T-helper 2 cell treated with Interferon-gamma antibody and Interleukin-4, amounts not matched to agents 100 ng/mL and 5 ng/mL, for 36 hours (primary cell): ENCODE results near the gene ZNF414. TPM values are rescaled to one million over a fixed set of nuclear protein-coding genes. Genes with fewer than 3 reads are reported as not detected.

ENCODE experiments used
- intact Hi-C: fragments of 100-400 bp; cut with micrococcal nuclease; formaldehyde crosslinking; loops from one replicate; pipeline ENCODE4 v1.15.1; 2023
- total RNA-seq: library from RNA; stranded (reverse); gene quantifications from 2 replicates; pipeline ENCODE4 v1.2.3, GENCODE V29; 2022

The ZNF414 gene
- total RNA-seq, 1 donor from 2014 or later = 32.7 TPM

- intact Hi-C loops = loop anchor here (1.0 kb wide), 1 partner anchor 30 kb away; no protein-coding TSS in a partner anchor
Observed at GRCh38 chr19:8517551-8518442, 3.8 kb upstream of the ZNF414 start.

- intact Hi-C loops = loop anchor here (1.0 to 2.0 kb wide), 2 partner anchors 54 to 125 kb away; partner anchors contain the start of gene RAB11B
Observed at GRCh38 chr19:8515317-8515716, 1.4 kb upstream of the ZNF414 start.

GRCh38 chr19:8514505-8515009 is 590 bp upstream of the ZNF414 start:
- intact Hi-C loops = loop anchor here (1.0 to 2.0 kb wide), 2 partner anchors 55 to 124 kb away; partner anchors contain the start of gene RAB11B

- intact Hi-C loops = loop anchor here (1.0 kb wide), 2 partner anchors 69 to 100 kb away; partner anchors contain the start of genes HNRNPM and MARCHF2
Observed at GRCh38 chr19:8513036-8513686, 806 bp downstream of the ZNF414 start.

GRCh38 chr19:8512115-8512967 is 1.6 kb downstream of the ZNF414 start:
- intact Hi-C loops = no loop called here

- intact Hi-C loops = no loop called here
Observed at GRCh38 chr19:8511573-8512101, 2.3 kb downstream of the ZNF414 start.

GRCh38 chr19:8510589-8511115 is 3.3 kb downstream of the ZNF414 start:
- intact Hi-C loops = no loop called here

- intact Hi-C loops = no loop called here
Observed at GRCh38 chr19:8506402-8506957, 7.5 kb downstream of the ZNF414 start.

- intact Hi-C loops = no loop called here
Observed at GRCh38 chr19:8505680-8506401, 8.1 kb downstream of the ZNF414 start.

- intact Hi-C loops = no loop called here
Observed at GRCh38 chr19:8504919-8505318, 9.0 kb downstream of the ZNF414 start.

GRCh38 chr19:8504171-8504570 is 9.8 kb downstream of the ZNF414 start:
- intact Hi-C loops = no loop called here

GRCh38 chr19:8503510-8503909 is 10.5 kb downstream of the ZNF414 start:
- intact Hi-C loops = no loop called here

GRCh38 chr19:8501981-8502380 is 12.0 kb downstream of the ZNF414 start:
- intact Hi-C loops = no loop called here

- intact Hi-C loops = no loop called here
Observed at GRCh38 chr19:8501516-8501915, 12.5 kb downstream of the ZNF414 start.

GRCh38 chr19:8500158-8500557 is 13.8 kb downstream of the ZNF414 start:
- intact Hi-C loops = no loop called here

- intact Hi-C loops = no loop called here
Observed at GRCh38 chr19:8499048-8499833, 14.7 kb downstream of the ZNF414 start.

- intact Hi-C loops = no loop called here
Observed at GRCh38 chr19:8498295-8498694, 15.7 kb downstream of the ZNF414 start.

- intact Hi-C loops = no loop called here
Observed at GRCh38 chr19:8494158-8494557, 19.8 kb downstream of the ZNF414 start.

- intact Hi-C loops = no loop called here
Observed at GRCh38 chr19:8491574-8491973, 22.4 kb downstream of the ZNF414 start.
